NCI-H2196 treated with DMSO at 0.1 percent for 48 hours (cell line): ENCODE results near the gene NECTIN3.

Experiments used
- DNase-seq: peaks from one replicate; lab custom pipeline; 2025; ENCODE audit not compliant: unreplicated experiment; lab: John Stamatoyannopoulos, UW

Gene NECTIN3

GRCh38 chr3:111071257-111072030, at the start of gene NECTIN3:
NECTIN3 (plus strand) TSS chr3:111071816; CDS start chr3:111072018, 202 bp downstream.
- peak; percentile 51 for DNase-seq

- no peak for DNase-seq
Observed at GRCh38 chr3:111027868-111028267, 43.7 kb upstream of the NECTIN3 start.

- no peak for DNase-seq
Observed at GRCh38 chr3:111031538-111031937, 40.1 kb upstream of the NECTIN3 start.

GRCh38 chr3:111032677-111033076, 38.9 kb upstream of the NECTIN3 start:
- DNase-seq = no peak

GRCh38 chr3:111033470-111034050, 38.1 kb upstream of the NECTIN3 start:
- no peak for DNase-seq

- no peak for DNase-seq
Observed at GRCh38 chr3:111035316-111035715, 36.3 kb upstream of the NECTIN3 start.

- DNase-seq = no peak
Observed at GRCh38 chr3:111035902-111036301, 35.7 kb upstream of the NECTIN3 start.

GRCh38 chr3:111040959-111041358, 30.7 kb upstream of the NECTIN3 start:
- no peak for DNase-seq

- DNase-seq = no peak
Observed at GRCh38 chr3:111045564-111045963, 26.1 kb upstream of the NECTIN3 start.

- DNase-seq = no peak
Observed at GRCh38 chr3:111047042-111047441, 24.6 kb upstream of the NECTIN3 start.

GRCh38 chr3:111047812-111048435, 23.7 kb upstream of the NECTIN3 start:
- DNase-seq = no peak

GRCh38 chr3:111051354-111051753, 20.3 kb upstream of the NECTIN3 start:
- no peak for DNase-seq

GRCh38 chr3:111068574-111068973, 3.0 kb upstream of the NECTIN3 start:
- DNase-seq = no peak

- DNase-seq = no peak
Observed at GRCh38 chr3:111069974-111070771, 1.4 kb upstream of the NECTIN3 start.

GRCh38 chr3:111070772-111071256, 802 bp upstream of the NECTIN3 start:
- DNase-seq = no peak

- no peak for DNase-seq
Observed at GRCh38 chr3:111072031-111072921, 660 bp downstream of the NECTIN3 start.

- no peak for DNase-seq
Observed at GRCh38 chr3:111073218-111073617, 1.6 kb downstream of the NECTIN3 start.

GRCh38 chr3:111076732-111077131, 5.1 kb downstream of the NECTIN3 start:
- no peak for DNase-seq

- no peak for DNase-seq
Observed at GRCh38 chr3:111077369-111077768, 5.8 kb downstream of the NECTIN3 start.

GRCh38 chr3:111080413-111080812, 8.8 kb downstream of the NECTIN3 start:
- DNase-seq = no peak
